GM04503 (cell line): ENCODE results near the gene FAM174B.

Experiments
- DNase-seq: peaks from one replicate; pipeline ENCODE4 v3.0.0-alpha.2; 2012; ENCODE audit warnings: low read depth

Gene FAM174B

DNA sequence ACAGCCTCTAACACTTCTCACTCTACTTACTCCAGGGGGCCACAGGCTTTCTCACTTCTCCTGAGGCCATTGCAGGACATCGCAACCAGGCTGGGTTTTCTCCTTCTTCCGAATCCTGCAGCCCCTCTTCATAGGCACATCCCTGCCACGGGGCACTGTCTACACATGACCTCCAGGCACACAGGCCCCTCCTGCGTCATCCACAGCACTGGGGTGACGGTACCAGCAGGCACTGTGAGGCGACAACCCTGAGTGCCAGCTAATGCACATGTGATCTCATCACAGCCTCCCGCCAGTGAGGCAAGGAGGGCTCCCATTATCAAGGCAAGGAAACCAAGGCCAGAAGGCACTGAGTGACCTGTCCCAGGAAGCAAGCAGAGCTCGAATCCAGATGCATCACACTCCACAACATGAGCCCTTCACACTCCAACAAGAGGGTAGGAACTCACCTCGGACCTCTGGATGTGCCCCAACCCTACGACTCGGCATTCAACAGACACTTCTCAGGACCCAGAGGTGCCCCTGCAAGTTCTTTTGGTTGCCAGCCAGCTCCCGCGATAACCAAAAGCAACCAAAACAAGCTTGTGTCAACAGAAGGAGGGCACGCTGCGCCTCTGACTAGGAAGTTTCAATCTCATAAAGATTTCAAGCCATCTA, 16.7 kb downstream of the FAM174B start:
- DNase-seq = no peak

- DNase-seq = no peak
Observed at GRCh38 chr15:92638291-92638708, 17.3 kb downstream of the FAM174B start.

DNA sequence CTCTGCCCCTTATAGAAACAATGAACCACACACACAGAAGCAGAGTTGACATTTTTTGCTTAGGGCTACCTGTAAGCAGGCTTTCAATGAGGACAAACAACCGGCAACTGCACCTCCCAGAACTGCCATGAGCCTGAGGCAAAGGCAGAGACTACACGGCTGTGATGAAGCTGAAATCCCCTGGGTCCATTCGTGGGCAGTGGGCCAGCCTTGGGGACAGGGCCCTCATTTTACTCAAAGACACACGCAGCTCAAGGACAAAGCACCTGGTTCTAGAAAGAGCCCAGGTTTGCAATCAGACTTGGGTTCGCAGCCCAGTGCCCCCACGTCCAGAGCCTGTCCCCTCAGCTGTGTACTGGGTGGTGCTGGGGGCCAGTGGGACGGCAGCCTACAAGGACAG, 17.9 kb downstream of the FAM174B start:
- DNase-seq = no peak

GRCh38 chr15:92636908-92637481, 18.6 kb downstream of the FAM174B start:
- DNase-seq = no peak

DNA sequence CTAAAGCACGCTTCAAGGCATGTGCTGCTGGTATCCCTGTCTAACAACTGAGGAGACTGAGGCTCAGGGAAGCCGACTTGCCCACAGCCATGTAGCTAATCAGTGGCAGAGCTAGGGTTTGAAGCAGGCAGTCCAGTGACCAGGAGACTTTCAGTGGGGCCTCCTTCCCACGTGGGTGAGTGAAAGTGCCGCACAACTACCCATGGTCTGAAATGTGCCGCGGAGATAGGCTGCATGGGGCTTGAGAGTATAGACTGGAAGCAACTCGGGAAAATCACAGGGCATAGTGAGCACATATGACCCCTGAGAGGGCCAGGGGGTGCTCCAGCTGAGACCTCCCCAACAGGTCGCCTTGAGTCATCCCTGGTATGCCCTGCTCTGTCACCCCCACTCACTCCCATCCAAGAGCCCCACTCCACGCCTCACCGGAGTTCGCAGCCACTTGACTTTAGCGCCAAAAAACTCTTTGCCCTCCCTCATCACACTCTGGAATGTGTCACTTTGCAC, 19.1 kb downstream of the FAM174B start:
- no peak for DNase-seq

DNA sequence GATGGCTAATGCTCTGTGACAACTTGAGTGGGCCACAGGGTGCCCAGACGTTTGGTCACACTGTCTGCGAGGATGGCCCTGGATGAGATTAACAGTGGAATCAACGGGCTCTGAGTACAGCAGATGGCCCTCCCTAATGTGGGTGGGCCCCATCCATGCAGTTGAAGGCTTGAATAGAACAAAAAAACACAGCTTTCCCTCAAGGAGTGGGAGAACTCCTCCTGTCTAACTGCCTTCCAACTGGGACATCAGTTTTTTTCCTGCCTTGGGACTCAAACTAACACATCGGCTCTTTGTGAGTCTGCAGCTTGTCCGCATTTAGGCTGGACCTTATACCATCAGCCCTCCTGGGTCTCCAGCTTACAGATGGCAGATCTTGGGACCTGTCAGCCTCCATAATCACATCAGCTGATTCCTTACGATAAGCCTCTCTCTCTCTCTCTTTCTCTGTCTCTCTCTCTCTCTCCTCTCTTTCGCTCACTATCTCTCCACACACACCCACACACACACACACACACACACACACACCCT, 20.8 kb downstream of the FAM174B start:
- DNase-seq = no peak

- DNase-seq = no peak
Observed at GRCh38 chr15:92634060-92634459, 21.5 kb downstream of the FAM174B start.

- DNase-seq = no peak
Observed at GRCh38 chr15:92633418-92633817, 22.2 kb downstream of the FAM174B start.

DNA sequence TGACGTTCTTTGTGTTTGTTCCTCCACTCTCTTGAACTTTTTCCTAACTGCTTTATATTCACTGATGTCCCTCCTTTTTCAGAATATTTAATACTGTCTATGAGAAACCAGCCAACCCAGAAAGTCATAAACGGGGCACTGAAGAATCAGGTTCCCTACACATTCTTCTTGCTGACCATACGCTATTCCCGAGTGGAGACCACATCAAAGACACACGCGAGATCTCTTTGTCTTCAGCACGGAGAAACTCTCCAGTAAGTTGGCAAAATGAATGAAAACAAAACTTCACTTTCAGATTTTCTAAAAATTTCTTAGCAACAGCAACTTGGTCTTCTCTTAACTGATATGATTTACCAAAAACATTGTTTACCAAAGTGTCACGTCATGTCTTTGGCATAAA, 22.6 kb downstream of the FAM174B start:
- DNase-seq = no peak

GRCh38 chr15:92631721-92632120, 23.9 kb downstream of the FAM174B start:
- DNase-seq = no peak

- no peak for DNase-seq
Observed at GRCh38 chr15:92629975-92630626, 25.5 kb downstream of the FAM174B start.

GRCh38 chr15:92629276-92629974, 26.1 kb downstream of the FAM174B start:
- DNase-seq = no peak

- no peak for DNase-seq
Observed at GRCh38 chr15:92627014-92627413, 28.6 kb downstream of the FAM174B start.

DNA sequence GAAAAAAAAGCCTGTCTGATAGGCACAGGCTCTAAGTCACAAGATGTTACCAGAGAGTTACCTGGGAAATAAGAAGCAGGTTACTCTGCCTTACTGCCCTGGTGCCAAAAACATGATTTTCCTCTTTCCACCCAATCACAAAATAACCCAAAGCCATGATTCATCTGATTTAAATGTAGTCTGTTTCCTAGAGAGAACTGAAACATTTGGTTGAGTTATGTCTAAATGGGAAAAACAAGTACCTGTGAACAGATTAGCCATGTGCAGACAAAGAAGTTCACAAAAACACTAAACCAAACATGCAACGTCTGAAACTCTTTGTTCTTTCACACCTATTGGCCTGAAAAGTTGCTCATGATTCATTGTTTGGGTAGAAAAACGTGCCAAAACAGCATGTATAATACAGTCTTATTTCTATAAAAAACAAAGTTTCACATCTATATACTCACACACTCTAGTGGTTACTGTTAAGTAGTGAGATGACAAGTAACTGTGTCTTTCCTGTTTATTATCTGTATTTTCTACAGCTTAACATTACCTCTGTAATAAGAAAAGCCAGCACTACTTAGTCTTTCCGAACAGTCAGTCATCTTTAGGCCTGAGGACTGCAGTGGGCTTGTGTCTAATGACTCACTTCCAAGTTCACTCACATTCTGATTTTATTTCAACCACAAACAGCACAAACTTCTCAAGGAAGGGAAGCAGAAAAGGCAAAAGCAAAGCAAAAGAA, 30.2 kb downstream of the FAM174B start:
- DNase-seq = no peak

GRCh38 chr15:92624401-92624991, 31.1 kb downstream of the FAM174B start:
- DNase-seq = peak; percentile 14

- no peak for DNase-seq
Observed at GRCh38 chr15:92623435-92623834, 32.1 kb downstream of the FAM174B start.

DNA sequence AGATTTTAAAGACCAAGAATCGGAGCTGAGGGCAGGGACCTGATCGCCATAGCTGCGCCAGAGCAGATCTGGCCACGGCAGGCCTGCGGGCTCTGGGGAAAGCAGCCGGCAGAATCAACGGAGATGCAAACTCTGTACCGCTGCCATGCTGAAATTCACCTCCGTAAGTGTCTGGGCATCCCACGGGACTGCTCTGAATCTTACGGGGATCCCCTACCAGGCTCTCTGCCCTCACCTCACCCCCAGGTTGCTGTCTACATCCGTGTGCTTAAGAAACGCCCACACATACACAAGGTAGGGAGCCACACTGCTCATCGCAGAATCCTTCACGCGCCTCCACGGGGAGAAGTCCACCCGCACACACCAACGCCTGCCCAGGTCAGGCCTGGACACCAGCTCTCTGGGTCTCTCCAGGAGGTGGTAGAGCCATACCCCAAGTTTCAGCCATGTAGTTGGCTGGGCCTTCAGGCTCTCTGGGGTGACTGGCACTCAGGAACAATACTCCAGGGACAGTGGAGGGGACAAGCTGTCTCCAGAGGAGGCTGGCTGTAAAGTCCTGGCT, 33.5 kb downstream of the FAM174B start:
- no peak for DNase-seq

- no peak for DNase-seq
Observed at GRCh38 chr15:92620991-92621390, 34.6 kb downstream of the FAM174B start.

GRCh38 chr15:92619145-92620101, 36.2 kb downstream of the FAM174B start:
- peak; percentile 21 for DNase-seq
